Small intestine (tissue), 7 donors: ENCODE measurements around the gene XAGE1A. TPM values are rescaled to one million over a fixed set of nuclear protein-coding genes. Genes with fewer than 3 reads are reported as not detected.
"Not testable (repeated sequence)": the region's sequence is repeated elsewhere in the genome, so short reads cannot be mapped to it uniquely, and the experiment has no call there.

Experiments used
- DNase-seq, 2 donors: peaks; one replicate each; pipeline versions ENCODE4 v3.0.0 to v3.0.0-alpha.2; 2013
- FAIRE-seq: peaks from 2 replicates; lab custom pipeline; 2012; peaks lifted over from hg19 to GRCh38; lab: Jason Lieb, UNC
- H3K27ac ChIP-seq, 3 donors: one replicate each; pipeline ENCODE4 v1.5.1; 2013; ENCODE audit warnings: low read length in 2 of 3, mild to moderate bottlenecking in 2 of 3, control low read depth in 1 of 3, inconsistent platforms in 1 of 3, low read depth in 1 of 3, moderate library complexity in 1 of 3
- H3K27me3 ChIP-seq, 3 donors: one replicate each; pipeline ENCODE4 v1.6.1; 2013; ENCODE audit warnings: low read length in 3 of 3, inconsistent platforms in 1 of 3; ENCODE audit not compliant: control insufficient read depth in 3 of 3, insufficient read depth in 3 of 3
- H3K36me3 ChIP-seq, 3 donors: one replicate each; pipeline ENCODE4 v1.6.1; 2013; ENCODE audit warnings: low read length in 3 of 3, inconsistent platforms in 1 of 3, low read depth in 1 of 3, mild to moderate bottlenecking in 1 of 3, moderate library complexity in 1 of 3; ENCODE audit not compliant: control insufficient read depth in 3 of 3, insufficient read depth in 2 of 3
- H3K4me1 ChIP-seq, 3 donors: one replicate each; pipeline ENCODE4 v1.6.1; 2013; ENCODE audit warnings: low read length in 2 of 3, inconsistent platforms in 1 of 3, low read depth in 1 of 3, mild to moderate bottlenecking in 1 of 3, moderate library complexity in 1 of 3; ENCODE audit not compliant: control insufficient read depth in 3 of 3, insufficient read depth in 2 of 3
- H3K4me3 ChIP-seq, 3 donors: one replicate each; pipeline ENCODE4 v1.5.1; 2013; ENCODE audit warnings: low read length in 3 of 3, control low read depth in 1 of 3, inconsistent platforms in 1 of 3, low read depth in 1 of 3, mild to moderate bottlenecking in 1 of 3, moderate library complexity in 1 of 3
- H3K9me3 ChIP-seq, 2 donors: one replicate each; pipeline ENCODE4 v1.6.1; 2013; ENCODE audit warnings: low read depth in 1 of 2, low read length in 1 of 2; ENCODE audit not compliant: control insufficient read depth in 2 of 2, insufficient read depth in 1 of 2
- WGBS, 3 donors: extraction: QIAGEN DNeasy Blood & Tissue Kit; methylation state at CpG; one replicate each; pipeline ENCODE4 v1.1.7; 2013; 5-methylcytosine and 5-hydroxymethylcytosine counted together
- polyA plus RNA-seq, 4 donors: library from polyadenylated mRNA; stranded (reverse) in 3 of 4; unstranded in 1 of 4; fragments of 200-250 nt in 3 of 4; fragments of 120-200 nt in 1 of 4; gene quantifications; one replicate each; pipeline versions ENCODE4 v1.2.1 to v1.2.3, GENCODE V29; 2013
- donor health status: healthy with polysubstance abuse.
- donor health status: control.
- donor health status: control.
- donor health status: Bipolar disorder and iron deficiency.
- donor health status: healthy.

XAGE1A gene
- polyA plus RNA-seq, 4 donors: not detected

DNA sequence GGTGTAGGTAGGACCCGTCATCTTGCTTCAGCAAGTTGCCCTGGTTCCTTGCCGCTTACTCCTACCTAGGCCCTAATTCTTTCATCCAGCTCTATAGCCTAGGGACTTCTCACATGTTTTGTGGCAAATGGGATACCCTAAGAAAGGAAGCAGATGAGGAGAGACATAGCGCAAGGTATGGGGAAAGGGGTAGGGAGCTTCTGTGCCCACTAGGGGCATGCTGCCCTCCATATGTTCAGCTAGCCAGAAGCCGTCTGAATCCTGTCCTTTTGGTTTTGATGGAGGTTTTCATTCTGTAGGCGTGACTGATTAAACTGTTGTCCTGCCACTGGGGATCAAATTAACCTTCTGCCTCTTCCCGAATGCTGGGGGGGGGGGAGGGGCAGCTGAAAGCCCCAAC lies 15.5 kb downstream of the XAGE1A start:
- not testable (repeated sequence) for FAIRE-seq, H3K36me3 ChIP-seq, H3K4me1 ChIP-seq, H3K9me3 ChIP-seq, H3K27me3 ChIP-seq, DNase-seq, H3K27ac ChIP-seq, H3K4me3 ChIP-seq
- no CpG with 5 or more reads among the region's 6 CpGs for WGBS, 3 donors

DNA sequence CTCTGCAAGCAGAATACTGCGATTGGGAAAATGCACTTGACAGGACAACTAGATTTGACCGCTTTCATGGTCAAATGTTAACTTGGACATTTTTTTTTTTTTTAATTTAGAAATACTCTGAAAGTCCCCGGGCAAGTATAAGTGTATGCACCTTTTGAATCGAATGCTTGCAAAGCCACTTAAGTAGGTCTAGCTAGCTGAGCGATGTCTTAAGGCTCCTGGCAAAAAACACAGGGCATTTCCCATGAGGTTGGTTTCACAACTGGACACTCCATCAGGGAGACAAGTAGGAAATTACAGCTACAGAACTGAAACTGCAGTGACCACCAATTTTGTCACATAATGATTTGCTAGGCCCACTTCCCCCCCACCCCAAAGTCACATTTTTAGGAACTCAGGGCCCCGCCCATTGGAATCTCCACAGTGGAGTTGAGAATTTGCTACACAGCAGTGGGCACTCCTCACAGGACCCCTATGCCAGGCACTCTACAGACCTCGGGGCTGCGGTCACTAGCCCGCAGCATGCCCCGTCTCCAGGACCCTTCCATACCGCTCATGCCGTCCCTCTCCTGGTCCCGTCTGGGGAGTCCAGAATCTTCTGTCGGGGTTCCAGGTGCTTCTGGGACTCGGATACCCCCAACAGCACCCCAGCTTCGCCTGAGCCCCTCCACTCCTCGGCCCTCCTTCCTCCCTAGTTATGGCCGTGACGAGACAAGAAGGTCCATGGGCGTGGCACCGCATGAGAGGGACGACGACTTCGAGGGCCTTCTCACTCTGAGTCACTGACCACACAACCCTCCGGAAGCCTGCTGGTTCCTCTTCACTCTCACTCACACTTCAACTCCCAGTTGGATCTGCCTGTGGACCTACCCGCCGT lies 20.7 kb downstream of the XAGE1A start:
- H3K4me1 ChIP-seq, H3K27ac ChIP-seq, H3K9me3 ChIP-seq, H3K36me3 ChIP-seq, FAIRE-seq, H3K27me3 ChIP-seq, DNase-seq, H3K4me3 ChIP-seq: not testable (repeated sequence)
- WGBS, 3 donors: no CpG with 5 or more reads among the region's 27 CpGs

DNA sequence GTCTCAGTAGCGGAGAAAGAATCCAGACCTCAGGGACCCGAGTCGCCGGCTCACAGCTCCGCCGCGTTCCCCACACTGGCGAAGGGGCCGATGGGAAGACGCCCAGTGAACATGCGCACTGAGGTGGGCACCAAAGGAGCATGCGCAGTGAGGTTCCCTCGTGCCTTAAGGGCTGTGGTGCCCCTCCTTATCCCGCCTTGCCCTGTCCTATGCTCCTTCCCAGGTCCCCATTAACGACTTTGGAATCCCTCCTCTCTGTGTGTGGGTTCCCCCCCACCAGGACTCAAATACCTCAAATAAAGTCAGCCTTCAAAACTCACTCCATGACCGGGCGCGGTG lies 21.3 kb downstream of the XAGE1A start, which contains the start of gene XAGE1B:
XAGE1B (minus strand) TSS at position 77 of the 339 bp plus-strand sequence. CDS start 1,536 bp downstream, outside the sequence.
- H3K4me1 ChIP-seq, H3K27ac ChIP-seq, H3K9me3 ChIP-seq, H3K36me3 ChIP-seq, H3K4me3 ChIP-seq, FAIRE-seq, H3K27me3 ChIP-seq, DNase-seq: not testable (repeated sequence)
- no CpG with 5 or more reads among the region's 18 CpGs for WGBS, 3 donors

- H3K4me3 ChIP-seq, H3K27ac ChIP-seq, FAIRE-seq, H3K36me3 ChIP-seq, H3K4me1 ChIP-seq, H3K9me3 ChIP-seq, H3K27me3 ChIP-seq: not testable (repeated sequence)
- WGBS, 3 donors: 15 to 50% (median 45%) methylated on average over 4 of the region's 4 CpGs
- peak in 1 of 2 donors; percentile 58 for DNase-seq
Observed at GRCh38 chrX:52541051-52541450, 45.4 kb downstream of the XAGE1A start.

GRCh38 chrX:52542311-52542710 lies 46.7 kb downstream of the XAGE1A start:
- WGBS, 3 donors: 71 to 81% (median 77%) methylated on average over 6 of the region's 6 CpGs
- Histone ChIP-seq H3K4me3 (no peak overlapping the region), H3K4me1 (no peaks in the 10 kb centered on the region), H3K9me3 (no peaks in the 10 kb centered on the region), H3K27ac (no peak overlapping the region), H3K36me3 (no peaks in the 10 kb centered on the region), H3K27me3 (no peaks in the 10 kb centered on the region)
- FAIRE-seq (no peak), DNase-seq (no peak)

- H3K9me3 ChIP-seq: no peaks in the 10 kb centered on the region
- H3K36me3 ChIP-seq: no peaks in the 10 kb centered on the region
- H3K27ac ChIP-seq: no peak overlapping the region
- DNase-seq: no peak
- no peak overlapping the region for H3K4me3 ChIP-seq
- no peaks in the 10 kb centered on the region for H3K27me3 ChIP-seq
- WGBS, 3 donors: 87 to 93% (median 91%) methylated on average over 19 to 21 of the region's 21 CpGs
- no peaks in the 10 kb centered on the region for H3K4me1 ChIP-seq
- FAIRE-seq: no peak
Observed at GRCh38 chrX:52544147-52544840, 48.7 kb downstream of the XAGE1A start.

DNA sequence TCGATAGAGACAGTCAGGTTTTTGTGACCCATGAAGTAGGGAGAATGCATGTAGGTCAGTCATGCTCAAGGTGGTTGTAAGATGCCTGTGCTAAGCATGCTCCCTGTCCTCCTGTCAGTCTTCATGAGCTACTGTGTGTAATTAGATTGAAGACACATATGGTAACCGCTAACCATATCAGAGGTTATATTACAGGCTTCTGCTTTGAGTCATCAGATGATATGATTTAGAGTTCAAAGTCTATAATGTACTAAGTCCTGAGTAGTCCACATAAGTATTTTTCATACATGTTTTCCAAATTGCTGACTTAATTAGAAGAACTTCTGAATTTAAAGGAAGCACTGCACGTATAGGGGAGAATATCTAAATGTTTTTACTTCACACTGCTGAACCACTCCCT lies 53.2 kb downstream of the XAGE1A start:
- H3K9me3 ChIP-seq, H3K4me3 ChIP-seq, H3K4me1 ChIP-seq, H3K36me3 ChIP-seq, H3K27me3 ChIP-seq, H3K27ac ChIP-seq: not testable (repeated sequence)
- FAIRE-seq: peak; percentile 92
- WGBS, 3 donors: 14 to 62% (median 39%) methylated on average over 3 of the region's 3 CpGs
- peak in 1 of 2 donors; percentile 54 for DNase-seq
